ENCODE results near the gene SNX9. TPM values are rescaled to one million over a fixed set of nuclear protein-coding genes. Genes with fewer than 3 reads are reported as not detected.

Gene SNX9
- total RNA-seq, 2 donors from 2014 or later = 19.8 to 24.1 TPM

DNA sequence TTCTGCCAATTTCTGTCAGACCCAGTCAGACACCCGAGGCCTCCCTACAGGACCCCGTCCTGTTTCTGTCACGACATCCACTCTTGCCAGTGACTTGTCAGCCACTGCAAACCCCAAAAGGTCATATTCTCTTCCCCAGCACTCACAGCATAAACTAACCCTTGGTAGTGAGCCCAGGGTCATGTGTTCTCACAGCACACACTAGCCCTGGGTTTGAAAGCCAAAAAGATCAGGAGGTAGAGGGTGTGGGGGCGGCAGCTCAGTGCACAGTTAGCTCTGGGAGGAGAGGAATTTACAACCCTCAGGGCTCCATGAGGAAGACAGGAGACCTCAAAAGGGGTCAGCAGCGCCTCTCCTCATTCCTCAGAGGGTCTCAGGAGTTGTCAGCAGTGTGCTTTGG is 9.9 kb upstream of the SNX9 start:
- H3K4me3 ChIP-seq = no peak overlapping the region
- no peaks in the 10 kb centered on the region for H3K36me3 ChIP-seq (replicated peaks in 1 of 2; ENCODE audit: insufficient read depth in 1 of 2, low read depth in 2 of 2)
- H3K27ac ChIP-seq = peak overlapping the region in 1 of 4 donors; percentile 13
- intact Hi-C loops (cut with DNase I) = no loop called here
- peak in 2 of 4 donors; percentile 25 to 41 for DNase-seq
- ATAC-seq = peak; percentile 31
- no peaks in the 10 kb centered on the region for H3K27me3 ChIP-seq
- TF ChIP-seq CTCF (IDR thresholded peaks at IDR 0.05) (no peak), POLR2A (IDR thresholded peaks at IDR 0.05) (no peak)
- H3K9me3 ChIP-seq = no peaks in the 10 kb centered on the region
- peaks cover 11% of the 10 kb centered on the region for H3K4me1 ChIP-seq
- 92% methylated on average over 5 of the region's 5 CpGs for WGBS, 2 donors

- Histone ChIP-seq H3K27ac (peak overlapping the region in 2 of 4 donors; percentile 13 to 25), H3K9me3 (no peaks in the 10 kb centered on the region), H3K36me3 (replicated peaks in 1 of 2; ENCODE audit: insufficient read depth in 1 of 2, low read depth in 2 of 2) (no peaks in the 10 kb centered on the region), H3K4me1 (peaks cover 14% of the 10 kb centered on the region), H3K27me3 (no peaks in the 10 kb centered on the region), H3K4me3 (no peak overlapping the region)
- intact Hi-C loops (cut with DNase I) = no loop called here
- DNase-seq (peak in 1 of 4 donors; percentile 42), ATAC-seq (peak; percentile 74)
- TF ChIP-seq POLR2A (IDR thresholded peaks at IDR 0.05) (no peak), CTCF (IDR thresholded peaks at IDR 0.05) (no peak)
- 62 to 69% methylated on average over 5 of the region's 5 CpGs for WGBS, 2 donors
Measured at GRCh38 chr6:157813750-157814455, 9.1 kb upstream of the SNX9 start.

GRCh38 chr6:157814883-157815282 is 8.2 kb upstream of the SNX9 start:
- no peaks in the 10 kb centered on the region for H3K9me3 ChIP-seq
- H3K4me3 ChIP-seq = no peak overlapping the region
- ATAC-seq = no peak
- no peak for TF ChIP-seq POLR2A (IDR thresholded peaks at IDR 0.05)
- no peak for TF ChIP-seq CTCF (IDR thresholded peaks at IDR 0.05)
- H3K27me3 ChIP-seq = no peaks in the 10 kb centered on the region
- H3K36me3 ChIP-seq (replicated peaks in 1 of 2; ENCODE audit: insufficient read depth in 1 of 2, low read depth in 2 of 2) = no peaks in the 10 kb centered on the region
- intact Hi-C loops (cut with DNase I) = no loop called here
- 74 to 89% methylated on average over 4 of the region's 4 CpGs for WGBS, 2 donors
- H3K4me1 ChIP-seq = peaks cover 22% of the 10 kb centered on the region
- DNase-seq = no peak
- no peak overlapping the region for H3K27ac ChIP-seq

DNA sequence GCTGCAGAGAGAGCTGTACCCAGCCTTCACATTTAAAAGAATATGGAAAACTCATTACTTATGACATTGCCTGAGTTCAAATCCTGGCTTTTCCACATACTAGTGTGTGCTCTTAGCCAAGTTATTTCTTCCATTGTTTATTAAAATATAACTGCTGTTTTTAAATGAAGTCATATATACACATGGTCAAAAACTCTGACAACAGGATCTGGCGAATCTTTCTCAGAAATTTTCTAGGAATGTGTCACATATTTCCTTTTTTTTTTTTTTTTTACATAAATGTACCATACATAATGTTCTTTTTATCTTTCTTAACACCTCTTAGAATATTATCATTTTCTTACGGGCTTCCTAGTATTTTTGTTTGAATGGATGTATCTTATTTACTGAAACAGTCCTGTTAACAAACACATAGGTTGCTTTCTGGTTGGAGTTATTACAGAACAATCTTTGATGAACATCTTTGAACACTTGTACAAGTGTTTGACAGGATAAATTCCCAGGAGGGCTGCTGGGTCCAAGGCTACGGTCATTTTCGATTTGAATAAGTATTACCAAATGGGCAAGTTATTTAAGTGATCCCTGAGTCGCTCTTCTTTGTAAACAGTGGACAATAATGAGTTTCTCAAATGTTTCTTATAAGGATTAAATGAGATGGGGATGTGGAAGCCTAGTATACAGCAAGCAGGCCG is 1.6 kb upstream of the SNX9 start:
- TF ChIP-seq CTCF (IDR thresholded peaks at IDR 0.05) = no peak
- TF ChIP-seq POLR2A (IDR thresholded peaks at IDR 0.05) = no peak
- no peaks in the 10 kb centered on the region for H3K27me3 ChIP-seq
- ATAC-seq (no peak), DNase-seq (no peak)
- H3K4me1 ChIP-seq = peaks cover 30% of the 10 kb centered on the region
- intact Hi-C loops (cut with DNase I) = no loop called here
- H3K9me3 ChIP-seq = no peaks in the 10 kb centered on the region
- H3K36me3 ChIP-seq (replicated peaks in 1 of 2; ENCODE audit: insufficient read depth in 1 of 2, low read depth in 2 of 2) = no peaks in the 10 kb centered on the region
- no peak overlapping the region for H3K4me3 ChIP-seq
- 81 to 86% methylated on average over 6 of the region's 6 CpGs for WGBS, 2 donors
- H3K27ac ChIP-seq = no peak overlapping the region

Measured in body of pancreas (tissue), 4 donors.